GM19324 (cell line): ENCODE results near the gene UBAC2.
A peak's percentile ranks its signal among the peaks of the same experiment; 100 is the strongest.

Source experiments
- ATAC-seq: cut with Tn5 transposase; IDR thresholded peaks from one replicate; pipeline ENCODE4 v1.9.1; 2021; ENCODE audit warnings: mild to moderate bottlenecking, moderate library complexity; ENCODE audit not compliant: unreplicated experiment, low FRiP score

UBAC2 gene

GRCh38 chr13:99200432-99201167 lies at the start of gene UBAC2:
Gene UBAC2, plus strand, starts transcription at chr13:99200854. Its CDS starts 55 bp downstream, at chr13:99200909.
- peak; percentile 88 for ATAC-seq

- ATAC-seq: no peak
These were observed 49.1 kb upstream of the UBAC2 start for GRCh38 chr13:99151516-99151915.

- ATAC-seq: no peak
These were observed 47.4 kb upstream of the UBAC2 start for GRCh38 chr13:99153219-99153618.

- ATAC-seq: no peak
These were observed 46.6 kb upstream of the UBAC2 start for GRCh38 chr13:99154064-99154463.

GRCh38 chr13:99155821-99156220 lies 44.8 kb upstream of the UBAC2 start:
- ATAC-seq: no peak

GRCh38 chr13:99157046-99157445 lies 43.6 kb upstream of the UBAC2 start:
- ATAC-seq: no peak

- ATAC-seq: no peak
These were observed 41.8 kb upstream of the UBAC2 start for GRCh38 chr13:99158846-99159245.

- no peak for ATAC-seq
These were observed 41.2 kb upstream of the UBAC2 start for GRCh38 chr13:99159331-99160061.

GRCh38 chr13:99160415-99160814 lies 40.2 kb upstream of the UBAC2 start:
- no peak for ATAC-seq

GRCh38 chr13:99161512-99161911 lies 39.1 kb upstream of the UBAC2 start:
- ATAC-seq: no peak

- no peak for ATAC-seq
These were observed 37.9 kb upstream of the UBAC2 start for GRCh38 chr13:99162567-99163361.

- ATAC-seq: no peak
These were observed 36.4 kb upstream of the UBAC2 start for GRCh38 chr13:99164226-99164625.

GRCh38 chr13:99165753-99166587 lies 34.7 kb upstream of the UBAC2 start:
- ATAC-seq: no peak

GRCh38 chr13:99172951-99173350 lies 27.7 kb upstream of the UBAC2 start:
- ATAC-seq: no peak

- ATAC-seq: no peak
These were observed 27.0 kb upstream of the UBAC2 start for GRCh38 chr13:99173606-99174005.

- ATAC-seq: no peak
These were observed 26.0 kb upstream of the UBAC2 start for GRCh38 chr13:99174533-99175100.

- peak; percentile 60 for ATAC-seq
These were observed 24.1 kb upstream of the UBAC2 start for GRCh38 chr13:99176309-99177276.

GRCh38 chr13:99178636-99179035 lies 22.0 kb upstream of the UBAC2 start:
- no peak for ATAC-seq

- no peak for ATAC-seq
These were observed 21.2 kb upstream of the UBAC2 start for GRCh38 chr13:99179460-99179859.
